DOHH2 (cell line): ENCODE results near the gene TET1.

ENCODE experiments used
- CTCF ChIP-seq: fragments of 200-600 bp; sonication (generic); IDR thresholded peaks from one replicate; pipeline ENCODE4 v1.5.1; 2014; ENCODE audit warnings: antibody characterized with exemption, mild to moderate bottlenecking, low read depth, low read length; ENCODE audit not compliant: poor library complexity, severe bottlenecking
- EZH2phosphoT487 ChIP-seq: fragments of 200-600 bp; sonication (generic); IDR thresholded peaks from 2 replicates; pipeline ENCODE4 v1.6.1; 2017; ENCODE audit warnings: borderline replicate concordance, mild to moderate bottlenecking, antibody characterized with exemption, low read length, moderate library complexity, mixed read lengths

- no peak for TF ChIP-seq CTCF
- no peak for TF ChIP-seq EZH2phosphoT487
These were observed 68.5 kb downstream of the TET1 start for GRCh38 chr10:68628576-68629127.
